Suppressor macrophage treated with lipopolysaccharide for 4 hours (primary cell): ENCODE data around the gene RFX1.
"Not testable (repeated sequence)": the region's sequence is repeated elsewhere in the genome, so short reads cannot be mapped to it uniquely, and the experiment has no call there.

Source experiments
- DNase-seq: peaks from one replicate; pipeline ENCODE4 v3.0.0-alpha.2; 2020

RFX1 gene

GRCh38 chr19:14006085-14006765 lies at the start of gene RFX1:
RFX1 (minus strand) TSS chr19:14006320; CDS start chr19:13993843, 12,477 bp downstream.
- peak; percentile 99 for DNase-seq

DNA sequence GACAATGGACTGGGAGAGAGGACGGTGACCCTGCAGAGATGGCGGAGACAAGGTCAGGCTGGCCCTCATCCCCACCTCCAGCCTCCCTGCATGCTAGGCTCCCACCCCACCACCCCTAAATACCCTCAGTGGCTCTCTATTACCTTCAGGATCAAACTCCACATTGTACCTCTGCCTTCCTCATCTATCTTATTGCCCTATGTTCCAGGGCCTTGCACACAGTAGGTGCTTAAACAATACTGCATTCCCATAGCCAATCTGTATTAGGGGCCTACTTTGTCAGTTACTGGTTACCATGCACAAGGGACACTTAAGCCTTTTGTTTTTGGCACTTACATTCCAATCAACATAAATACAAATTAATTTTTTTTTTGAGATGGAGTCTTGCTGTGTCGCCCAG lies 49.3 kb upstream of the RFX1 start:
- DNase-seq: no peak

DNA sequence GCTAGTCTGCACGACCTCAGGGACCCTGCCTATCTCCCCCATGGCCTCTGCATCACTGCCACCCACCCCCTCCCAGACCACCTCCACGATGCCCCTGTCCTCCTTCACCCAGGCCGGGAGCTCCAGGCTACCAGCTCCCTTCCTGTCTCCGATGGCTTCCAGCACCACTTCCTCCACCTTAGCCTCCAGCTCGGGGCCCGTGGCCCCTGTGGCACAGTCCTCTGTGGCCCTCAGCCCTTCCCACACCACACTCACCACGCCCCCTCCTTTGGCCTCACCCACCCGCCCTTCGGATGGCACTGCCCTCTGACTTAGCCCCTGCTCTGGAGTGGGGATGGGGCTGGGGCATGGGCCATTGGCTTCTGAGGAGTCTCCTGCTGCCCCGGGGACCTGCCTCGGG lies 48.6 kb upstream of the RFX1 start:
- DNase-seq: no peak

DNA sequence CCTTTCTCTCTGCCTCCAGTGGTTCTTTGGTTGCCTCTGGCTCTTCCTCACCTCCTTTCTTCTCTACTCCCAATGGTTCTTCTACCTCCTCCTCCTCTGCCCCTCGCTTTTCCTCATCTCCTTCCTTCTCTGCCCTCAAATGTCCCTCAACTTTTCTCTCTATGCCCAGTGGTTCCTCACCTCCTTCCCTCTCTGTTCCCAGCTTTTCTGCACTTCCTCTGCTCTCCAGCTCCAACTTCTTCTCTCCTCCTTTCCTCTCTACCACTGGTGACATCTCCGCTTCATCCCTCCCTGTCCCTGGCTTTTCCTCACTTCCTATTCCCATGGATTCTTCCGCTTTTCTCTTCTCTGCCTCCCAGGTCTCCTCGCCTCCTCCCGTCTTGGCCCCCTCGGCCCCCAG lies 48.0 kb upstream of the RFX1 start:
- DNase-seq: no peak

DNA sequence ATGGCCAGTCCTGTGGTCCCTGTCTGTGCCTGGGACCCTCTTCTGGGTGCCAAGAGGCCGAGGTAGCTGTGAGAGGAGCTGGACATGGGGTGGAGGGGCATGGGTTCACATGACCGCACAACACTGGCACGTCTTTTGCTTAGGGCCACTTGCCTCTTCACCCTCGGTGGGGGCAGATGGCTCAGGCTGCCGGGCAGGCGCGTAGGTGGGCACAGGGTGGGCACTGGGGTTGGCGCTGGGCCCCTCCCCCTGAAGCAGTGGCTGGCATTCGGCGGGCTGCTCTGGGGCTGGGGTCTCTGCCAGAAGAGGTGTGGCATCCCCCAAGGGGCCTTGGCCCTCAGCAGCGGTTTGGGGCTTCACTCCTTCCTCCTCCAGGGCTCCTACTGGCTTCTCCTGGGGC lies 47.4 kb upstream of the RFX1 start:
- no peak for DNase-seq

DNA sequence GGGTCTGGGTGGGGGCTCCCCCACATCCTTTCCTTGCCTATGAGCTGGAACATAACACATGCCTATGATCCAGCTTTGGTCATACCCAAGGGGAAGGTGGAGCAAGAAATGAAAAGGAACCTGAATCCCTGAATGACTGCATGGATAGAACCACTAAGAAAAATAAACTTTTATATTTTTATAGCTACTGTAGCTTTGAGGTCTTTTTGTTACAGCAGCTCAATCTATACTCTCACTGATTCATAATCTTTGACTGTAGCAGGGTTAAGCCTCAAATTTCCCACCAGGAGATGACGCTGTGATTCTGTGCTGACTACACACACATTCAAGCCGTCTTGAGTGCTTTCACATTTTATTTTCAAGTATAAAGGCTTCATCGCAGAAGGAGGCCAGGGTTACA lies 46.9 kb upstream of the RFX1 start:
- DNase-seq: no peak

- no peak for DNase-seq
Measured at GRCh38 chr19:14052470-14052869, 46.4 kb upstream of the RFX1 start.

- DNase-seq: no peak
Measured at GRCh38 chr19:14051980-14052379, 45.9 kb upstream of the RFX1 start.

DNA sequence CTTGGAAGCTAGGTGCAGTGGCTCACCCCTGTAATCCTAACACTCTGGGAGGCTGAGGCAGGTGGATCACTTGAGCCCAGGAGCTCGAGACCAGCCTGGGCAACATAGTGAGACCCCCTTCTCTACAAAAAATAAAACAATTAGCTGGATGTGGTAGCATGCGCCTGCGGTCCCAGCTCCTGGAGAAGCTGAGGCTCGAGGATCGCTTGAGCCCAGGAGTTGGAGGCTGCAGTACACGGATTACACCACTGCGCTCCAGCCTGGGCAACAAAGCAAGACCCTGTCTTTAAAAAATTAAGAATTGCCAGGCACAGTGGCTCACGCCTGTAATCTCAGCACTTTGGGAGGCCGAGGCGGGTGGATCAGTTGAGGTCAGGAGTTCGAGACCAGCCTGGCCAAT lies 44.8 kb upstream of the RFX1 start:
- not testable (repeated sequence) for DNase-seq

GRCh38 chr19:14050512-14050911 lies 44.4 kb upstream of the RFX1 start:
- DNase-seq: no peak

GRCh38 chr19:14048443-14049153 lies 42.5 kb upstream of the RFX1 start:
- DNase-seq: peak; percentile 73

GRCh38 chr19:14047866-14048265 lies 41.7 kb upstream of the RFX1 start:
- DNase-seq: not testable (repeated sequence)

GRCh38 chr19:14042659-14043608 lies 36.8 kb upstream of the RFX1 start:
- DNase-seq: peak; percentile 77

DNA sequence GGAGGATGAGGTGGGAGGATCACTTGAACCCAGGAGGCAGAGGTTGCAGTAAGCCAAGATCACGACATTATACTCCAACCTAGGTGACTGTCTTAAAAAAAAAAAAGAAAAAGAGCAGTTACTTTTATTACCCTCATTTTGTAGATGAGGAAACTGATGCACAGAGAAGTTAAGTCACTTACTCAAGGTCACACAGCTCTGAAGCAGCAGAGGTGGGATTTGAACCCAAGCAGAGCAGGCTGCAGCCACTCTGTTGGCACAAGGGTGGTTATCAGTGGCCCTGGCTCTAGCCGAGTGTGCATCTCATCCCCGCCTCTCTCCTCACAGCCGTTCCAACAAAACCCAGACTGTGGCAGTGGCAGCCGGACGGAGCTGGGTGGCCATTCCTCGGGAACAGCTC lies 33.1 kb upstream of the RFX1 start:
- DNase-seq: no peak

DNA sequence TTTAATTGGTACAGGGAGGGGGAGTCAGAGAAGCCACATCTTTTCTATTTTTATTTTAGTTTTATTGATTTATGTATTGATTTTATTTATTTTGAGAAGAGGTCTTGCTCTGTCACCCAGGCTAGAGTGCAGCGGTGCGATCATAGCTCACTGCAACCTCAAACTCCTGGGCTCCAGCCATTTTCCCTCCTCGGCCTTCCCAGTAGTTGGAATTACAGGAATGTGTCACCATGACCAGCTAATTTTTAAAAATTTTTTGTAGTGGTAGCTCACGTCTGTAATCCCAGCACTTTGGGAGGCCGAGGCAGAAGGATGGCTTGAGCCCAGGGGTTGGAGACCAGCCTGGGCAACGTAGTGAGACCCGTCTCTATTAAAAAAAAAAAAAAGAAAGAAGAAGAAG lies 29.6 kb upstream of the RFX1 start:
- DNase-seq: no peak

DNA sequence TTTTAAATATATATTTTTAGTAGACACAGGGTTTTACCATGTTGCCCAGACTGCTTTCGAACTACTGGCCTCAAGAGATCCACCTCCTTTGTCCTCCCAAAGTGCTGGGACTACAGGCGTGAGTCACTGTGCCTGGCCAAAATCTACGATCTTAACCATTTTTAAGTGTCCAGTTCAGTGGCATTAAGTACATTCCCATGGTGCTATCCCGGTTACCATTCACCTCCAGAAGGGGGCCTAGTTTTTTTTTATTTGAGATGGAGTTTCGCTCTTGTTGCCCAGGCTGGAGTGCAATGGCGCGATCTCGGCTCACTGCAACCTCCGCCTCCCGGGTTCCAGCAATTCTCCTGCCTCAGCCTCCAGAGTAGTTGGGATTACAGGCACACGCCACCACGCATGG lies 29.0 kb upstream of the RFX1 start:
- DNase-seq: not testable (repeated sequence)

GRCh38 chr19:14033946-14034345 lies 27.8 kb upstream of the RFX1 start:
- DNase-seq: no peak

DNA sequence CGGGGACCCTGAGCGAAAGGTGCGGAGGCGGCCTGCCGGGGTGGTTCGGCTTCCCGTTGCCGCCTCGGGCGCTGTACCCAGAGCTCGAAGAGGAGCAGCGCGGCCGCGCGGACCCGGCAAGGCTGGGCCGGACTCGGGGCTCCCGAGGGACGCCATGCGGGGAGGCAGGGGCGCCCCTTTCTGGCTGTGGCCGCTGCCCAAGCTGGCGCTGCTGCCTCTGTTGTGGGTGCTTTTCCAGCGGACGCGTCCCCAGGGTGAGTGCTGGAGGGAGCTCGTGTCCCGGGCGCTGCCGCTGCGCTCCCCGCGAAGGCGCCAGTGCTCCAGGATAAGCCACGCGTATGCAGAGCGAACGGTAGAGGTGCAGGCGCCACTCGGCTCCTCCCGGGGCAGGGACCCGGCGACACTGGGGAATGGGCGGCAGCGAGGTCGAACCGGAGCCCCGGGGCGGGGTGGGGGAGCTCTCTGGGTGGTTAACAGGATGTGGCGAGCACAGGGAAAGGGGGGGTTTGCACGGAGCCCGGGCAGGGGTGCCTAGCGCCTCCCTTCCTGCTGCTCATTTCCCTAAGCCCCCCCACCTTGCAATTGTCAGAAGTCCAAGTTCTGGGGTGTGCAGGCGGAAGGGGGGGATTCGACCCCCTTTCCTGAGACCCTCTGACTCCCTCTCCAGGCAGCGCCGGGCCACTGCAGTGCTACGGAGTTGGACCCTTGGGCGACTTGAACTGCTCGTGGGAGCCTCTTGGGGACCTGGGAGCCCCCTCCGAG lies 25.8 kb upstream of the RFX1 start, which contains the start of gene IL27RA:
Gene IL27RA (plus strand): TSS at position 44 of the 762 bp plus-strand sequence. CDS start 111 bp downstream, at position 155.
- DNase-seq: peak; percentile 50

- no peak for DNase-seq
Measured at GRCh38 chr19:14030997-14031718, 25.0 kb upstream of the RFX1 start.

GRCh38 chr19:14028901-14029300 lies 22.8 kb upstream of the RFX1 start:
- no peak for DNase-seq

DNA sequence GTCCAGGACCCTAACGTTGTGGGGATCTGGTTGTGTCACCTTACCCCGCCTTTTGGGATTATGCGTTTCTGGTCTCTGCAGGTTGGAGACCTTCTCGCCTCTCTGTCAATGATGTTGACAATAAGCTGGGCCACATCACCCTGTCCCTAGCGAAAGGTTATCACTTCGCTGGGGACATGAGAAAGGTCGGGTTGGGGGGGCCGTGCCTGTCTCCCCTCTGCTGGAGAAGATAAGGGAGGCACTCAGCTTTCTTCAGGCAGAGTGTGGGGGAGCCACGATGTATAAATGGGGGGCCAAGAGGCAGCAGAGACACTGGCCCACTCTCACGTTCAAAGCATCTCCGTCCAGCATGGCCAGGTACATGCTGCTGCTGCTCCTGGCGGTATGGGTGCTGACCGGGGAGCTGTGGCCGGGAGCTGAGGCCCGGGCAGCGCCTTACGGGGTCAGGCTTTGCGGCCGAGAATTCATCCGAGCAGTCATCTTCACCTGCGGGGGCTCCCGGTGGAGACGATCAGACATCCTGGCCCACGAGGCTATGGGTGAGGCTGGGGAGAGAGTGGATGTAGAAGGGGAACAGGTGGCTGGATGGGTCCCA lies 21.8 kb upstream of the RFX1 start, which contains the start of gene RLN3:
Gene RLN3 (plus strand): TSS at position 293 of the 595 bp plus-strand sequence. CDS start 57 bp downstream, at position 350.
- DNase-seq: no peak
